Endothelial cell (in vitro differentiated cells): ENCODE results near the gene KISS1. TPM values are rescaled to one million over a fixed set of nuclear protein-coding genes. Genes with fewer than 3 reads are reported as not detected.

Source experiments
- DNase-seq: peaks from one replicate; pipeline ENCODE4 v3.0.0; 2021; ENCODE audit warnings: low spot score
- H3K27ac Mint-ChIP-seq: one replicate; pipeline ENCODE4 v1.8.0; 2021; ENCODE audit warnings: mixed read lengths, inconsistent platforms; ENCODE audit not compliant: unreplicated experiment
- H3K27me3 Mint-ChIP-seq: one replicate; pipeline ENCODE4 v1.8.0; 2021; ENCODE audit warnings: mild to moderate bottlenecking, moderate library complexity, mixed read lengths, inconsistent platforms; ENCODE audit not compliant: unreplicated experiment
- H3K36me3 Mint-ChIP-seq: one replicate; pipeline ENCODE4 v1.8.0; 2021; ENCODE audit warnings: mild to moderate bottlenecking, low read depth, mixed read lengths, inconsistent platforms; ENCODE audit not compliant: unreplicated experiment
- H3K4me1 Mint-ChIP-seq: one replicate; pipeline ENCODE4 v1.8.0; 2021; ENCODE audit warnings: mild to moderate bottlenecking, mixed read lengths, inconsistent platforms; ENCODE audit not compliant: unreplicated experiment
- H3K4me3 Mint-ChIP-seq: one replicate; pipeline ENCODE4 v1.8.0; 2021; ENCODE audit warnings: mild to moderate bottlenecking, mixed read lengths, inconsistent platforms; ENCODE audit not compliant: unreplicated experiment
- H3K9me3 Mint-ChIP-seq: one replicate; pipeline ENCODE4 v1.8.0; 2021; ENCODE audit warnings: mixed read lengths, inconsistent platforms; ENCODE audit not compliant: unreplicated experiment
- total RNA-seq: library from RNA; stranded (reverse); fragmentation: NEBNext Ultra II Directional; extraction: Animal tissue kit (Norgen Biotek cat#: 25700); gene quantifications from one replicate; pipeline ENCODE4 v1.2.1, GENCODE V29; 2021; ENCODE audit not compliant: unreplicated experiment
- TF ChIP-seq, protein P1 (sequence below): fragments of 200-600 bp; sonication (generic); IDR thresholded peaks from one replicate; pipeline ENCODE4 v1.5.0; 2021; ENCODE audit warnings: antibody characterized with exemption; ENCODE audit not compliant: unreplicated experiment

The KISS1 gene
- total RNA-seq, 1 donor from 2014 or later, result not detected

DNA sequence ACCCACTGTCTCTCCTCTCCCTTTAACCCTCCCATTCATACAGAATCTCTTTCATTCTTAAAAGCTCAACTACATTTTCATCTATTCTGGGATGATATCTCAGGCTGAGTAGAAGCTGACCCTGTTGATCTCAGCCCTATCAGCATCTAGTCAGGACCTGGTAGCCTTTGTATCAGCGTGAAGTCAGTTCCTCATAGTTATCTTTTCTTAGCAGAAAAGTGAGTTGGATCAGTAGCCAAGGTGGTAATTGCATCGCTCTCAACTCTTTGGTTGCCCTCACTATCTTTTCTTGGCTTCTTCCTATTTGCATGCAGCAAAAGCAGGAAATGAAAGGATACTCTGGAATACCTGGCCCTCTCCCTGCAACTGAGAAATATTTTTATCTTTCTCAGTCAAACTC, 31.1 kb upstream of the KISS1 start:
- no peak for DNase-seq
- Mint-ChIP-seq H3K27ac (no peak overlapping the region), H3K27me3 (no peaks in the 10 kb centered on the region)

DNA sequence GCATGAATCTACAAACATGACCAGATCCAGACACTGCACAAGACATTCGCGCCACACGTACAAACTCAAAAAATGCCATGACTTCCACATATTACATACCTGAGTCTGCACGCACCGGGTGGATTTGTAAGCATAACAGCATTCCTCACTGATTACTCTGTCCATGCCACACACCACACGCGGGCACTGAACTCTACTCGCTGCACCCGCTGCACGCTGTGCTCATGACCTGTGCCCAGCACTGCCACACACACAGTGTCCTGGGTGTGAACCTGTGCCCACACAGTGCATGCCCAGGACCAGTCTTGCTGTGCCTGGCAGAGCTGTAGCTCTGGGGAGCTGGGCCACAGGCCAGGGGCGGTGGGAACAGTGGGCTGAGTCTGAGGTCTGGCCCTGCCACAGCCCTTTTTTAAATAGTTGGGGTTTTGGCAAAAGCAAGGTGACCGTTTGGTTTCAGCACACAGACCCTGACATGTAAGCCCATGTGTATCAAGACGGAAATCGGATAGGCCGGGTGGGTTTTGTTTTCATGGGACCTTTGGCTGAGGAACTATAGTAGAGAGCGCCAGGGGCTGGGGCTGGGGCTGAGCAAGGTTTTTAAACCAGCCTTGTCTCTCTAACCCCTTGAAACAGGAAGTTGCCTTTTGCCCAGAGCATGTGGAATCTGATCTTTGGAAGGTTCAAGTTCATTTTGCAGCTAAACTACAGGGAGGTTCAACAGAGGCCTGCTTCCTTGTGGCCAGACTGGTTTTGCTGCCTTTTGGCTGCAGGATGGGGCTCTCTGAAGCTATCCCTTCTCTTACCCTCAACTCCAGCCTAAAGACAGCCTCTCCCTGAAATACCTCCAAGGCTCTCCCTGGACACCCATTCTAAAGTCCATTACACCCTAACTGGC, 29.8 kb upstream of the KISS1 start:
- Mint-ChIP-seq H3K4me1 (peaks cover 3% of the 10 kb centered on the region), H3K36me3 (peaks cover 4% of the 10 kb centered on the region), H3K27me3 (no peaks in the 10 kb centered on the region), H3K27ac (no peak overlapping the region), H3K9me3 (no peaks in the 10 kb centered on the region), H3K4me3 (no peak overlapping the region)
- DNase-seq, result no peak
- TF ChIP-seq, protein P1, sequence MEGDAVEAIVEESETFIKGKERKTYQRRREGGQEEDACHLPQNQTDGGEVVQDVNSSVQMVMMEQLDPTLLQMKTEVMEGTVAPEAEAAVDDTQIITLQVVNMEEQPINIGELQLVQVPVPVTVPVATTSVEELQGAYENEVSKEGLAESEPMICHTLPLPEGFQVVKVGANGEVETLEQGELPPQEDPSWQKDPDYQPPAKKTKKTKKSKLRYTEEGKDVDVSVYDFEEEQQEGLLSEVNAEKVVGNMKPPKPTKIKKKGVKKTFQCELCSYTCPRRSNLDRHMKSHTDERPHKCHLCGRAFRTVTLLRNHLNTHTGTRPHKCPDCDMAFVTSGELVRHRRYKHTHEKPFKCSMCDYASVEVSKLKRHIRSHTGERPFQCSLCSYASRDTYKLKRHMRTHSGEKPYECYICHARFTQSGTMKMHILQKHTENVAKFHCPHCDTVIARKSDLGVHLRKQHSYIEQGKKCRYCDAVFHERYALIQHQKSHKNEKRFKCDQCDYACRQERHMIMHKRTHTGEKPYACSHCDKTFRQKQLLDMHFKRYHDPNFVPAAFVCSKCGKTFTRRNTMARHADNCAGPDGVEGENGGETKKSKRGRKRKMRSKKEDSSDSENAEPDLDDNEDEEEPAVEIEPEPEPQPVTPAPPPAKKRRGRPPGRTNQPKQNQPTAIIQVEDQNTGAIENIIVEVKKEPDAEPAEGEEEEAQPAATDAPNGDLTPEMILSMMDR, result no peak

More for the DNA sequence above, 31.1 kb upstream of the KISS1 start:
- TF ChIP-seq, protein P1, result no peak
- no peaks in the 10 kb centered on the region for H3K9me3 Mint-ChIP-seq
- H3K36me3 Mint-ChIP-seq, result peaks cover 8% of the 10 kb centered on the region
- peaks cover 3% of the 10 kb centered on the region for H3K4me1 Mint-ChIP-seq
- H3K4me3 Mint-ChIP-seq, result no peak overlapping the region

DNA sequence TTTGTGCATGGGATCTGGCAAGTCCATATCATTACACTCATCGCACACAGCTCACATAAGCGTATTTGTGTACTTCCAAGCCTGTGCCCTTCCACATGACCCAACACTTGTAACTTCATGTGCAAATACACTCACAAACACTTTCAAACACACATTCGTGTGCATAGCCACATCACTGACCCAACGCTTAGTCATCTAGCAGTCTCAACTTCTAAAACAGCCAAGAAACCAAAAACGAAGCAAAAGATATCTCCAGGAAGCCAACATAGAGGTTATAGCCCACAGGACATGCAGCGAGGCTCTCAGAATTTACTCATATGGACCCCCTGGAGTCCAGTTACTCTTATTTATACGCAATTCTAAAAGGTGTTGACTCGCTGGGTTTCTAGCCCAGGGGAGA, 28.4 kb upstream of the KISS1 start:
- peaks cover 5% of the 10 kb centered on the region for H3K4me1 Mint-ChIP-seq
- no peaks in the 10 kb centered on the region for H3K9me3 Mint-ChIP-seq
- no peak overlapping the region for H3K4me3 Mint-ChIP-seq
- DNase-seq, result no peak
- no peak overlapping the region for H3K27ac Mint-ChIP-seq
- TF ChIP-seq, protein P1, result no peak
- H3K27me3 Mint-ChIP-seq, result no peaks in the 10 kb centered on the region
- peaks cover 4% of the 10 kb centered on the region for H3K36me3 Mint-ChIP-seq

DNA sequence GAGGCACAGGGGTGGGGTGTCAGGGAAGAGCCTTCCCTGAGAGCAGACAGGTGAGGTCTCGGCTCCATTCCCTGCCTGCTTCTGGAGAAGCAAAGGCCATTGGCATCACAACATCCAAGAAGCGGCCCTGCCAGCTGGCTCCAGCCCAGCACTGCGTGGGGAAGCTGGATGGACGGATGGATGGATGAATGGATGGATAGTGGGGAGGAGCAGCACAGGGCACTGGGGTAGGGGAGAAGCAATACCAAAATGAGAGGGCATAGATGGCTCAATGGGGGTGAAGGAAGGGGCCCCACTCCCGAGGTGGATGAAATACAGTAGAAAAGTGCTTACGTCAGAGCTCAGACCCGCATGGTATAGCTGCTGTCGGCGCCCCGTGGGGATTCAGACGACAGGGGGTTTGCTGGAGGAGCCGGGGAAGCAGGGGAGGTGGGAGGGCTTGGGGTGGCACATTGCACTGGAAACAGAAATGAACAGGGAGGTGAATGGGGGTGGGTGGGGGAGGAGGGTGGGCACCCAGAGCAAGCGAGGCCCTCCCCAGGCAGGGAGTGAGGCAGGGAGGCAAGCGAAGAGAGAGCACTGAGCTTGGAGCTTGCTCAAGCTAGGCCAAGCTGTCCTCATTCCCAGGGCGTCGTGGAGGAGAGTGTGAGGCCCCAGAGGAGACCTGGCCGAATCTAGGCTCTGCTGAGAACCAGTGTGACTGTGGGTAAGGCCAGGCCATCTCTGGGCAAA, 27.0 kb upstream of the KISS1 start:
- Mint-ChIP-seq H3K4me3 (no peak overlapping the region), H3K4me1 (peaks cover 2% of the 10 kb centered on the region), H3K9me3 (no peaks in the 10 kb centered on the region), H3K36me3 (no peaks in the 10 kb centered on the region), H3K27me3 (no peaks in the 10 kb centered on the region), H3K27ac (no peak overlapping the region)
- no peak for DNase-seq
- TF ChIP-seq, protein P1, result no peak

DNA sequence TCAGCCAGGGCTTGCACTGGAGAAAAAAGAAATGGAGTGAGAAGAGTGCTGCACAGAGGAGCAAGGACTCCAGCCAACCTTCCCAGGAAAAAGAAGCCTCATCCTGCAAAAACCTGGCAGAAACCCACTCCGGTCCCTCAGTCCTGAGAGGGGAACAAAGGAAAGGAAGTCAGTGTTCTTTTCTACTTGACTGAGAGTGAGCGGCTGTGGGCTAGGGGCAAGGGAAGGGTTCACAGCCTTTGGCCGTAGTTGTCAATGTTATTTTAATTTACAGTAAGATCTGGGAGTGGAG, 26.4 kb upstream of the KISS1 start:
- Mint-ChIP-seq H3K27me3 (no peaks in the 10 kb centered on the region), H3K27ac (no peak overlapping the region), H3K36me3 (no peaks in the 10 kb centered on the region), H3K4me3 (no peak overlapping the region), H3K9me3 (no peaks in the 10 kb centered on the region), H3K4me1 (peaks cover 2% of the 10 kb centered on the region)
- DNase-seq, result no peak
- TF ChIP-seq, protein P1, result no peak
